BJ (cell line): ENCODE data around the gene NCOA3. TPM values are rescaled to one million over a fixed set of nuclear protein-coding genes. Genes with fewer than 3 reads are reported as not detected.

Source experiments
- CTCF ChIA-PET: fragments of 350-600 bp; formaldehyde crosslinking; extraction: SDS; loops from one replicate; lab custom pipeline; 2021; ENCODE audit warnings: antibody characterized with exemption, inconsistent platforms; lab: Yijun Ruan, JAX
- POLR2A ChIA-PET: fragments of 300-600 bp; sonication (Branson Sonifier 250); formaldehyde crosslinking; extraction: SDS; loops from one replicate; lab custom pipeline; 2021; ENCODE audit warnings: antibody characterized with exemption; lab: Charles Lee
- DNase-seq: peaks from one replicate; pipeline ENCODE4 v3.0.0-alpha.2; 2011; ENCODE audit warnings: low read depth
- H3K27me3 ChIP-seq: 2 replicates; pipeline ENCODE4 v1.6.0; 2011; ENCODE audit warnings: low read length; ENCODE audit not compliant: control insufficient read depth, insufficient read depth
- H3K36me3 ChIP-seq: 2 replicates; pipeline ENCODE4 v1.5.1; 2011; ENCODE audit warnings: low read length; ENCODE audit not compliant: control insufficient read depth, insufficient read depth
- H3K4me3 ChIP-seq: 2 replicates; pipeline ENCODE4 v1.5.1; 2011; ENCODE audit warnings: low read depth, mild to moderate bottlenecking, control low read depth, low read length
- CTCF ChIP-seq: IDR thresholded peaks from 2 replicates; pipeline ENCODE4 v1.5.1; 2011; ENCODE audit warnings: low read depth, mild to moderate bottlenecking, control low read depth, inconsistent platforms, low read length, moderate library complexity; ENCODE audit not compliant: insufficient read depth
- polyA plus RNA-seq: library from polyadenylated mRNA; depleted of rRNA; stranded (reverse); fragments of >200 nt; gene quantifications from 2 replicates; pipeline ENCODE4 v1.2.3, GENCODE V29; 2011

The NCOA3 gene
- polyA plus RNA-seq, 1 experiment: 23.6 TPM

GRCh38 chr20:47648943-47649342 lies 147.3 kb downstream of the NCOA3 start:
- TF ChIP-seq CTCF: no peak
- DNase-seq: no peak
- Histone ChIP-seq H3K36me3 (peaks cover 11% of the 10 kb centered on the region), H3K27me3 (no peaks in the 10 kb centered on the region), H3K4me3 (no peak overlapping the region)
- POLR2A ChIA-PET: no interaction called here
- CTCF ChIA-PET: interaction anchor here (0.7 to 4.0 kb wide), 3 partner anchors 8 to 15 kb away, joined by 3 to 16 read pairs (median 5); no protein-coding TSS in a partner anchor

- CTCF ChIA-PET: interaction anchor here (2.8 kb wide), 1 partner anchor 11 kb away, joined by 18 read pairs; no protein-coding TSS in a partner anchor
- DNase-seq: no peak
- no peak for TF ChIP-seq CTCF
- H3K4me3 ChIP-seq: no peak overlapping the region
- peaks cover 7% of the 10 kb centered on the region for H3K36me3 ChIP-seq
- POLR2A ChIA-PET: no interaction called here
- H3K27me3 ChIP-seq: no peaks in the 10 kb centered on the region
Observed at GRCh38 chr20:47652301-47652700, 150.6 kb downstream of the NCOA3 start.

GRCh38 chr20:47652794-47653193 lies 151.1 kb downstream of the NCOA3 start:
- H3K36me3 ChIP-seq: peaks cover 7% of the 10 kb centered on the region
- DNase-seq: no peak
- no peaks in the 10 kb centered on the region for H3K27me3 ChIP-seq
- no peak for TF ChIP-seq CTCF
- POLR2A ChIA-PET: no interaction called here
- CTCF ChIA-PET: interaction anchor here (2.8 kb wide), 1 partner anchor 11 kb away, joined by 18 read pairs; no protein-coding TSS in a partner anchor
- H3K4me3 ChIP-seq: no peak overlapping the region

GRCh38 chr20:47653869-47654268 lies 152.2 kb downstream of the NCOA3 start:
- CTCF ChIA-PET: interaction anchor here (2.8 kb wide), 1 partner anchor 9 kb away, joined by 18 read pairs; no protein-coding TSS in a partner anchor
- no peaks in the 10 kb centered on the region for H3K27me3 ChIP-seq
- POLR2A ChIA-PET: no interaction called here
- no peak for DNase-seq
- H3K36me3 ChIP-seq: peaks cover 8% of the 10 kb centered on the region
- no peak overlapping the region for H3K4me3 ChIP-seq
- no peak for TF ChIP-seq CTCF

- DNase-seq: no peak
- CTCF ChIA-PET: interaction anchor here (2.8 kb wide), 1 partner anchor 9 kb away, joined by 18 read pairs; no protein-coding TSS in a partner anchor
- Histone ChIP-seq H3K4me3 (no peak overlapping the region), H3K36me3 (peaks cover 6% of the 10 kb centered on the region), H3K27me3 (no peaks in the 10 kb centered on the region)
- POLR2A ChIA-PET: no interaction called here
- no peak for TF ChIP-seq CTCF
Observed at GRCh38 chr20:47654370-47654769, 152.7 kb downstream of the NCOA3 start.
